Astrocyte (in vitro differentiated cells and primary cell): Measurements from ENCODE around the gene FRMD8.

ENCODE experiments used
- CTCF ChIP-seq: IDR thresholded peaks from 2 replicates; pipeline ENCODE4 v1.5.1; 2011; ENCODE audit warnings: low read depth, mild to moderate bottlenecking, inconsistent platforms, low read length, moderate library complexity; ENCODE audit not compliant: insufficient read depth
- EZH2 ChIP-seq: IDR thresholded peaks from 2 replicates; pipeline ENCODE4 v1.6.1; 2012; ENCODE audit warnings: mild to moderate bottlenecking, low read length, inconsistent platforms; ENCODE audit not compliant: insufficient read depth

GRCh38 chr11:65448074-65448417 lies 61.6 kb downstream of the FRMD8 start:
- no peak for TF ChIP-seq CTCF
- TF ChIP-seq EZH2, result no peak
